Gastroesophageal sphincter (tissue), 4 donors: ENCODE data around the gene TBL2. TPM values are rescaled to one million over a fixed set of nuclear protein-coding genes. Genes with fewer than 3 reads are reported as not detected.
"Not testable (repeated sequence)": the region's sequence is repeated elsewhere in the genome, so short reads cannot be mapped to it uniquely, and the experiment has no call there.

Source experiments
- ATAC-seq: fragments of 150-250 bp; one replicate; pipeline ENCODE4 v1.9.1; 2016; ENCODE audit warnings: mild to moderate bottlenecking, moderate library complexity
- H3K27ac ChIP-seq, 4 donors: fragments of 200-600 bp; sonication (generic) in 3 of 4; 1 replicate in 3 of 4; 2 replicates in 1 of 4; pipeline ENCODE4 v1.5.1; 2016 to 2019
- H3K27me3 ChIP-seq: fragments of 200-600 bp; sonication (generic); one replicate; pipeline ENCODE4 v1.5.1; 2019
- H3K36me3 ChIP-seq, 2 donors: fragments of 200-600 bp; sonication (generic); one replicate each; pipeline ENCODE4 v1.5.1; 2019; ENCODE audit warnings: control low read depth in 1 of 2
- H3K4me1 ChIP-seq, 3 donors: fragments of 200-600 bp; sonication (generic); 1 replicate in 2 of 3; 2 replicates in 1 of 3; pipeline ENCODE4 v1.5.1; 2016 to 2019; ENCODE audit warnings: control low read depth in 2 of 3
- H3K4me3 ChIP-seq, 2 donors: fragments of 200-600 bp; sonication (generic); one replicate each; pipeline ENCODE4 v1.5.1; 2019; ENCODE audit warnings: mild to moderate bottlenecking in 1 of 2, moderate library complexity in 1 of 2
- H3K9me3 ChIP-seq, 3 donors: fragments of 200-600 bp; sonication (generic); one replicate each; pipeline ENCODE4 v1.5.1; 2017 to 2019; ENCODE audit warnings: control low read depth in 2 of 3
- CTCF ChIP-seq, 4 experiments: fragments of 200-600 bp in 2 of 4; fragments of 450-650 bp in 2 of 4; sonication (generic) in 1 of 4; IDR thresholded peaks; one replicate each; pipeline ENCODE4 v1.5.1; 2017 to 2019; ENCODE audit warnings: antibody characterized with exemption in 4 of 4, mild to moderate bottlenecking in 2 of 4, moderate library complexity in 2 of 4
- EP300 ChIP-seq: sonication (generic); formaldehyde crosslinking; IDR thresholded peaks from one replicate; pipeline ENCODE4 v1.6.1; 2017; ENCODE audit warnings: antibody characterized with exemption, mild to moderate bottlenecking
- POLR2A ChIP-seq, 2 donors: fragments of 450-650 bp; IDR thresholded peaks; one replicate each; pipeline ENCODE4 v1.6.1; 2017; ENCODE audit warnings: antibody characterized with exemption in 2 of 2, mild to moderate bottlenecking in 2 of 2, moderate library complexity in 1 of 2
- POLR2AphosphoS5 ChIP-seq: sonication (generic); formaldehyde crosslinking; IDR thresholded peaks from one replicate; pipeline ENCODE4 v1.6.1; 2017; ENCODE audit warnings: antibody characterized with exemption
- WGBS, 2 donors: methylation state at CpG; one replicate each; pipeline ENCODE4 v1.1.5; 2018; ENCODE audit warnings: low coverage in 1 of 2; 5-methylcytosine and 5-hydroxymethylcytosine counted together
- total RNA-seq, 4 donors: library from RNA; depleted of rRNA; stranded (reverse); fragments of >200 nt; gene quantifications; one replicate each; pipeline ENCODE4 v1.1.0, GENCODE V29; 2016

Gene TBL2
- total RNA-seq, 4 donors from 2014 or later, result 19.1 to 32.5 (median 28.9) TPM

DNA sequence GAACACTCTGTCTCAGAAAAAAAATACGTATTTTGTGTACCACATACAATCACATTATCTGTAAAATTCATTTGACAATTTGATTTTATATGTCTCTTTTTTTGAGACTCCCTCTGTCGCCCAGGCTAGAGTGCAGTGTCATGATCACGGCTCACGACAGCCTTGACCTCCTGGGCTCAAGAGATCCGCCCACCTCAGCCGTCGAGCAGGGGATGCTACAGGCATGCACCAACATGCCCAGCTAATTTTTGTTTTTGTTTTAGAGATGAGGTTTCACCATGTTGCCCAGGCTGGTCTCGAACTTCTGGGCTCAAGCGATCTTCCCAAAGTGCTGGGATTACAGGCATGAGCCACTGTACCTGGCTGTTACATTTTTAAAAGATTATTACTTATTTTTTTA is 44.6 kb downstream of the TBL2 start:
- TF ChIP-seq POLR2A (IDR thresholded peaks at IDR 0.05) (no peak), CTCF (IDR thresholded peaks at IDR 0.05) (no peak), EP300 (no peak), POLR2AphosphoS5 (no peak)
- ATAC-seq, result no peak
- 74 to 84% methylated on average over 5 to 9 of the region's 9 CpGs for WGBS, 2 donors
- H3K4me1 ChIP-seq, result no peaks in the 10 kb centered on the region
- no peak overlapping the region for H3K27ac ChIP-seq
- H3K36me3 ChIP-seq, result peaks cover 0 to 59% of the 10 kb centered on the region in 2 donors
- no peaks in the 10 kb centered on the region for H3K9me3 ChIP-seq
- H3K27me3 ChIP-seq, result no peaks in the 10 kb centered on the region
- H3K4me3 ChIP-seq, result no peak overlapping the region

- 94% methylated on average over 4 to 5 of the region's 6 CpGs for WGBS, 2 donors
- Histone ChIP-seq H3K27me3 (no peaks in the 10 kb centered on the region), H3K36me3 (peaks cover 0 to 44% of the 10 kb centered on the region in 2 donors), H3K27ac (no peak overlapping the region), H3K4me1 (no peaks in the 10 kb centered on the region), H3K9me3 (no peaks in the 10 kb centered on the region), H3K4me3 (no peak overlapping the region)
- TF ChIP-seq POLR2A (IDR thresholded peaks at IDR 0.05) (no peak), EP300 (no peak), CTCF (IDR thresholded peaks at IDR 0.05) (no peak), POLR2AphosphoS5 (no peak)
- no peak for ATAC-seq
These were observed 46.2 kb downstream of the TBL2 start for GRCh38 chr7:73532224-73532623.

GRCh38 chr7:73530800-73531199 is 47.6 kb downstream of the TBL2 start:
- Histone ChIP-seq H3K9me3 (no peaks in the 10 kb centered on the region), H3K4me1 (peaks cover 0 to 4% (median 0%) of the 10 kb centered on the region in 3 donors), H3K36me3 (peaks cover 0 to 30% of the 10 kb centered on the region in 2 donors), H3K27me3 (no peaks in the 10 kb centered on the region), H3K4me3 (no peak overlapping the region), H3K27ac (no peak overlapping the region)
- TF ChIP-seq POLR2A (IDR thresholded peaks at IDR 0.05), result no peak
- no peak for TF ChIP-seq CTCF (IDR thresholded peaks at IDR 0.05)
- no peak for TF ChIP-seq EP300
- TF ChIP-seq POLR2AphosphoS5, result no peak
- WGBS, 2 donors, result 94% methylated on average over 3 of the region's 3 CpGs; no CpG with 5 or more reads in 1 of the 2 donors
- no peak for ATAC-seq

- no peaks in the 10 kb centered on the region for H3K36me3 ChIP-seq
- H3K27me3 ChIP-seq, result no peaks in the 10 kb centered on the region
- H3K4me1 ChIP-seq, result peaks cover 0 to 14% (median 5%) of the 10 kb centered on the region in 3 donors
- H3K9me3 ChIP-seq, result no peaks in the 10 kb centered on the region
- no peak for ATAC-seq
- 56% methylated on average over 4 to 5 of the region's 8 CpGs for WGBS, 2 donors
- H3K4me3 ChIP-seq, result no peak overlapping the region
- H3K27ac ChIP-seq, result no peak overlapping the region
- no peak for TF ChIP-seq EP300
- TF ChIP-seq POLR2AphosphoS5, result no peak
- no peak for TF ChIP-seq CTCF (IDR thresholded peaks at IDR 0.05)
- no peak for TF ChIP-seq POLR2A (IDR thresholded peaks at IDR 0.05)
These were observed 51.2 kb downstream of the TBL2 start for GRCh38 chr7:73526896-73527821.

DNA sequence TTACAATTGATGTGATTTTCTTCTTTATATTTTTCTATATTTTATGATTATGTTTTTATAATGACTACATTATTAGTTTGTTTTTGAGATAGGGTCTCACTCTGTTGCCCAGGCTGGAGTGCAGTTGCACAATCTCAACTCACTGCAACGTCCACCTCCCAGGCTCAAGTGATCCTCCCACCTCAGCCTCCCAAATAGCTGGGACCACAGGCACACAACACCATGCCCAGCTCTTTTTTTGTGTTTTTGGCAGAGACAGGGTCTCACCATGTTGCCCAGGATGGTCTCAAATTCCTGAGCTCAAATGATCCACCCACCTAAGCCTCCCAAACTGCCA is 52.3 kb downstream of the TBL2 start:
- ATAC-seq, result not testable (repeated sequence)
- WGBS, 2 donors, result 78 to 89% methylated on average over 1 of the region's 1 CpG

More for the DNA sequence above, 52.3 kb downstream of the TBL2 start:
- H3K4me1 ChIP-seq, result peaks cover 0 to 15% (median 5%) of the 10 kb centered on the region in 3 donors
- not testable (repeated sequence) for H3K27me3 ChIP-seq, H3K36me3 ChIP-seq, H3K4me3 ChIP-seq, H3K9me3 ChIP-seq, H3K27ac ChIP-seq
